ENCODE measurements around the gene MACROD2. TPM values are rescaled to one million over a fixed set of nuclear protein-coding genes. Genes with fewer than 3 reads are reported as not detected.

MACROD2 gene
- total and polyA plus RNA-seq, 7 donors = 0.20 to 4.8 (median 0.87) TPM

GRCh38 chr20:16063881-16064280 is 2068.6 kb downstream of the MACROD2 start:
- H3K4me3 ChIP-seq = no peak overlapping the region
- no peaks in the 10 kb centered on the region for H3K9me3 ChIP-seq
- H3K27me3 ChIP-seq (ENCODE audit: insufficient read depth in 3 of 3, low read length in 2 of 3) = no peaks in the 10 kb centered on the region
- H3K27ac ChIP-seq = no peak overlapping the region
- TF ChIP-seq, protein P1, sequence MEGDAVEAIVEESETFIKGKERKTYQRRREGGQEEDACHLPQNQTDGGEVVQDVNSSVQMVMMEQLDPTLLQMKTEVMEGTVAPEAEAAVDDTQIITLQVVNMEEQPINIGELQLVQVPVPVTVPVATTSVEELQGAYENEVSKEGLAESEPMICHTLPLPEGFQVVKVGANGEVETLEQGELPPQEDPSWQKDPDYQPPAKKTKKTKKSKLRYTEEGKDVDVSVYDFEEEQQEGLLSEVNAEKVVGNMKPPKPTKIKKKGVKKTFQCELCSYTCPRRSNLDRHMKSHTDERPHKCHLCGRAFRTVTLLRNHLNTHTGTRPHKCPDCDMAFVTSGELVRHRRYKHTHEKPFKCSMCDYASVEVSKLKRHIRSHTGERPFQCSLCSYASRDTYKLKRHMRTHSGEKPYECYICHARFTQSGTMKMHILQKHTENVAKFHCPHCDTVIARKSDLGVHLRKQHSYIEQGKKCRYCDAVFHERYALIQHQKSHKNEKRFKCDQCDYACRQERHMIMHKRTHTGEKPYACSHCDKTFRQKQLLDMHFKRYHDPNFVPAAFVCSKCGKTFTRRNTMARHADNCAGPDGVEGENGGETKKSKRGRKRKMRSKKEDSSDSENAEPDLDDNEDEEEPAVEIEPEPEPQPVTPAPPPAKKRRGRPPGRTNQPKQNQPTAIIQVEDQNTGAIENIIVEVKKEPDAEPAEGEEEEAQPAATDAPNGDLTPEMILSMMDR (IDR thresholded peaks at IDR 0.05) = no peak
- no peaks in the 10 kb centered on the region for H3K4me1 ChIP-seq
- intact Hi-C loops (cut with DNase I) = no loop called here
- no peak for ATAC-seq
- H3K36me3 ChIP-seq (ENCODE audit: insufficient read depth in 1 of 2, low read depth in 1 of 2) = no peaks in the 10 kb centered on the region
- DNase-seq = no peak
- 67 to 76% (median 76%) methylated on average over 2 of the region's 2 CpGs for WGBS, 3 donors

DNA sequence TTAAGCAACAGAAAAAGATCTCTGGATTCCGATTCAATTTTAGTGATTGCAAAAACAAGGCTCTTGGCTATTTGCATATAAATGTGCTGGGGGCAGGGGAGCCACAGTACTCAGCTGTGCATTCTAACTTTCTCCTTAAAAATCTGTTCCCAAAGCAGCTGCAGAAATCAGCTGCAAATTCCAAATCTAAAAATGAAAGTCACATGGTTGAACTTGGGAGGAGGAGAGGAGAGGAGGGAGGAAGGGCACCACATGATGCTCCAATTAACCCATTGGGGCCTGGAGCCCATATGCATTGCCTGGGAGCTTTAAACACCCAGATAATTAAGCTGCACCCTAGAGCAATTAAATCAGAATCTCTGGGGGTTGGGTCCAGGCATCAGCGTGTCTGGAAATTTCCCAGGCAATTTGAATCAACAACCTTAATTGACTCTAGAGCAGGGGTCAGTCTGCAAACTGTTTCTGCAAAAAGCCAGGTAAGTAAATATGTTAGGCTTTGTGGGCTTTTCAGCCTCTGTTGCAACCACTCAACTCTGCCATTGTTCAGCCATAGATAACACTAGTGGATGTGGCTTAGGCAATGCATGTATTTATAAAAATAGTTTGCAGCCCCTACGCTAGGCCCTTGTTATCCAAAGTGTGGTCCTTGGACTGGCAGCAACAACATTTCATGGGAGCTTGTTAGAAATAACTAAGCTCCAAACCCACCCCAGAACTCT is 2069.8 kb downstream of the MACROD2 start:
- WGBS, 3 donors = 69 to 77% (median 70%) methylated on average over 3 of the region's 3 CpGs
- no peak overlapping the region for H3K27ac ChIP-seq
- no peaks in the 10 kb centered on the region for H3K36me3 ChIP-seq (ENCODE audit: insufficient read depth in 1 of 2, low read depth in 1 of 2)
- DNase-seq (no peak), ATAC-seq (no peak)
- H3K4me1 ChIP-seq = no peaks in the 10 kb centered on the region
- H3K27me3 ChIP-seq (ENCODE audit: insufficient read depth in 3 of 3, low read length in 2 of 3) = no peaks in the 10 kb centered on the region
- H3K9me3 ChIP-seq = no peaks in the 10 kb centered on the region
- intact Hi-C loops (cut with DNase I) = no loop called here
- no peak overlapping the region for H3K4me3 ChIP-seq
- TF ChIP-seq, protein P1 (IDR thresholded peaks at IDR 0.05) = no peak

- no peak overlapping the region for H3K4me3 ChIP-seq
- intact Hi-C loops (cut with DNase I) = no loop called here
- H3K9me3 ChIP-seq = no peaks in the 10 kb centered on the region
- H3K36me3 ChIP-seq (ENCODE audit: insufficient read depth in 1 of 2, low read depth in 1 of 2) = no peaks in the 10 kb centered on the region
- ATAC-seq (no peak), DNase-seq (no peak)
- TF ChIP-seq, protein P1 (IDR thresholded peaks at IDR 0.05) = no peak
- no peaks in the 10 kb centered on the region for H3K4me1 ChIP-seq
- no peak overlapping the region for H3K27ac ChIP-seq
- 42 to 52% (median 43%) methylated on average over 5 of the region's 5 CpGs for WGBS, 3 donors
- H3K27me3 ChIP-seq (ENCODE audit: insufficient read depth in 3 of 3, low read length in 2 of 3) = no peaks in the 10 kb centered on the region
Observed at GRCh38 chr20:16066571-16066970, 2071.3 kb downstream of the MACROD2 start.

- H3K36me3 ChIP-seq (ENCODE audit: insufficient read depth in 1 of 2, low read depth in 1 of 2) = no peaks in the 10 kb centered on the region
- H3K27ac ChIP-seq = no peak overlapping the region
- no peaks in the 10 kb centered on the region for H3K9me3 ChIP-seq
- H3K4me3 ChIP-seq = no peak overlapping the region
- intact Hi-C loops (cut with DNase I) = no loop called here
- H3K27me3 ChIP-seq (ENCODE audit: insufficient read depth in 3 of 3, low read length in 2 of 3) = no peaks in the 10 kb centered on the region
- TF ChIP-seq, protein P1 (IDR thresholded peaks at IDR 0.05) = no peak
- no peaks in the 10 kb centered on the region for H3K4me1 ChIP-seq
- DNase-seq (no peak), ATAC-seq (no peak)
- 92 to 100% (median 94%) methylated on average over 1 of the region's 1 CpG for WGBS, 3 donors
Observed at GRCh38 chr20:16069389-16070010, 2074.2 kb downstream of the MACROD2 start.

Measured in psoas muscle (tissue), 8 donors.